ENCODE measurements around the gene HNRNPU. TPM values are rescaled to one million over a fixed set of nuclear protein-coding genes. Genes with fewer than 3 reads are reported as not detected.

Gene HNRNPU
- total and polyA plus RNA-seq, 2 of the 13 experiments (the other 11 are each of a cell fraction or from before 2014, with no cell fraction given): 101 to 508 TPM

DNA sequence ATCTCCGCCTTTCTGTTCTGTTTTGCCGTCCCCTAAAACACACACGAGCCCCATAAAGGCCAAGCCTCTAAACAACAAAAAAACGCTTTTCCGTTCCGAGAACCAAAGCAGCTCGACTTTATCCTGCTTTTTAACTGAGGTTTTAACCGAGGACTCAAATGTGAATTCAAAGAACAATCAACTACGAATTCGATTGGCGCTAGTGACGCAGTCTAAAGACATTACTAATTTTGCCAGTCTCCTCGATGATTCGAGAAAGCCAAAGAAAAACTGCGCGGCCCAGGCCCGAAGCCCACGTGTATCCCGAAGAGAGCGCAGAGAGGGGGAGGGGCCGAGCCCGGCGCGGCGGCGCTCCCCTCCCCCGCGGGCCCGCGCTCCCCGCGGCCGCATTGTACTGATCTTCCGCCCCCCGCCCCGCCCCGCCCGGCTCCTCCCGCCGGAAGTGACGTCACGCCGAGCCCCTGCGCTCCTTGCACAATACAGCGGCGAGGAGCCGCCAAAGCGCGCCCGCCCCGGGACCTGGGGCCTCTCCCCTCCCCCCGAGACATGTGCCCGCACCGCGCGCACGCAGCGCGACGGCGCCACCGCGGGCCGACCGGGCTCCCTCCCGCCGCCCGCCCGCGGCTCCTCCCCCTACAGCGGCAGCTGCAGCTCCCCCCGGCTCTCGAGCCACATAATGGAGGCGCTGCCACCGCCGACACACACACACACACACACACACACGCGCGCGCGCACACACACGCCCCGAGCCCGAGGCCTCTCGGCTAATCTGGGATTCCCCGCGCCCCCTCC, 1.4 kb downstream of the HNRNPU start (continued):
- TF ChIP-seq ZNF558 (CRISPR knock-in tag; IDR thresholded peaks at IDR 0.05; ENCODE audit: borderline replicate concordance): peak; percentile 95; the same call in 1 of the 2 replicates
- TF ChIP-seq CHD2 (IDR thresholded peaks at IDR 0.05; ENCODE audit: low read depth, low read length): peak; percentile 68
- TF ChIP-seq ZFX (CRISPR knock-in tag; IDR thresholded peaks at IDR 0.05; ENCODE audit: low read depth): peak; percentile 27; the same call in 1 of the 2 replicates
- TF ChIP-seq ARNT2 (CRISPR knock-in tag; IDR thresholded peaks at IDR 0.05; ENCODE audit: low read depth): peak; percentile 75; the same call in 1 of the 2 replicates

DNA sequence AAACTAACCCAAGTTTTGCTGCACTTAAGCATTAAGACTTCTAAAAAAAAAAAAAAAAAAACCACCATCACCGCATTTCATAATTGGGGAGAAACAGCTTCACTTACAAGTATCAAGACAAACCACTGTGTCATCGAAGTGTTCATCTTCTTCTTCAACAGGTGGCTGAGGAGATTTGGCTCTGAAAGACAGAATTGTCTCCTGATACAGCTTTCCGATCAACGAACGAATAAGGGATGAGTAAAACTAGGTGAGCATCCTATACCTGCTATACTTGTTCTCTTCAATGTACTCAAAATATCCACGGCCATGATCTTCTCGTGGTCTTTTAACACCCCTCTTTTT, 2.0 kb downstream of the HNRNPU start:
- ATAC-seq: no peak
- peak overlapping the region; percentile 62 to 97 (median 81) for H3K4me3 ChIP-seq (replicated peaks in 1 of 3; ENCODE audit: insufficient read depth in 1 of 3, low read depth in 2 of 3, low read length in 3 of 3)
- peaks cover 4 to 44% of the 10 kb centered on the region in 2 experiments for H3K36me3 ChIP-seq (replicated peaks in 1 of 2; ENCODE audit: control insufficient read depth in 1 of 2, insufficient read depth in 2 of 2, low read length in 2 of 2)
- POLR2A ChIA-PET: interaction anchor here (1.1 to 8.0 kb wide), 8 partner anchors 10 to 180 kb away, joined by 3 to 163 read pairs (median 7); partner anchors contain the start of gene COX20
- peaks cover 71% of the 10 kb centered on the region for H3K79me2 ChIP-seq (ENCODE audit: insufficient read depth, low read length)
- H3K4me1 ChIP-seq (ENCODE audit: insufficient read depth, low read length): peaks cover 60% of the 10 kb centered on the region
- H3K9ac ChIP-seq (ENCODE audit: insufficient read depth, low read depth, low read length): peak overlapping the region; percentile 87
- no peaks in the 10 kb centered on the region; a peak in 1 of 5 replicates for H3K27me3 ChIP-seq (ENCODE audit: control insufficient read depth in 1 of 2, insufficient read depth in 2 of 2, low read length in 2 of 2)
- in situ Hi-C loops (cut with HindIII; ENCODE audit: extremely low pct_ligation_motif_present, low pct_unique_long_range_greater_than_20kb): loop anchor here (5.0 kb wide), 2 partner anchors 110 to 180 kb away; no protein-coding TSS in a partner anchor
- CTCF ChIA-PET (ENCODE audit: low intra/inter-chr PET ratio, low total read pairs): no interaction called here
- peak overlapping the region; percentile 92 for H3K4me2 ChIP-seq (ENCODE audit: low read depth, low read length)
- peaks cover 56% of the 10 kb centered on the region for H4K20me1 ChIP-seq (ENCODE audit: insufficient read depth, low read length)
- peak; percentile 54 for TF ChIP-seq RBM22 (optimal IDR thresholded peaks at IDR 0.05; ENCODE audit: low read length)
- TF ChIP-seq, protein P1, sequence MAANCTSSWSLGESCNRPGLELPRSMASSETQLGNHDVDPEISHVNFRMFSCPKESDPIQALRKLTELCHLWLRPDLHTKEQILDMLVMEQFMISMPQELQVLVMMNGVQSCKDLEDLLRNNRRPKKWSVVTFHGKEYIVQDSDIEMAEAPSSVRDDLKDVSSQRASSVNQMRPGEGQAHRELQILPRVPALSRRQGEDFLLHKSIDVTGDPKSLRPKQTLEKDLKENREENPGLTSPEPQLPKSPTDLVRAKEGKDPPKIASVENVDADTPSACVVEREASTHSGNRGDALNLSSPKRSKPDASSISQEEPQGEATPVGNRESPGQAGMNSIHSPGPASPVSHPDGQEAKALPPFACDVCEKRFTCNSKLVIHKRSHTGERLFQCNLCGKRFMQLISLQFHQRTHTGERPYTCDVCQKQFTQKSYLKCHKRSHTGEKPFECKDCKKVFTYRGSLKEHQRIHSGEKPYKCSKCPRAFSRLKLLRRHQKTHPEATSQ (CRISPR knock-in tag; IDR thresholded peaks at IDR 0.05; ENCODE audit: borderline replicate concordance): no peak
- 0 out of 2 replicates have a peak, but pooled peaks have one; percentile 4 for TF ChIP-seq SIN3A (IDR thresholded peaks at IDR 0.05; ENCODE audit: borderline replicate concordance, low read depth, low read length)
- peak; percentile 16; the same call in 1 of the 2 replicates for TF ChIP-seq KDM5A (IDR thresholded peaks at IDR 0.05; ENCODE audit: borderline replicate concordance, low read length)
- FAIRE-seq: no peak
- H3K9me3 ChIP-seq (ENCODE audit: low read length): no peaks in the 10 kb centered on the region
- H3K27ac ChIP-seq (ENCODE audit: extremely low read length, insufficient read depth, low read length): peak overlapping the region; percentile 76
- DNase-seq (ENCODE audit: low spot score): no peak
- no TSS peak for BruUV-seq (replicated peaks)
- 3% methylated on average over 7 of the region's 7 CpGs for whole genome bisulfite sequencing (ENCODE audit: low lambda C conversion rate)
- intact Hi-C loops (cut with micrococcal nuclease; ENCODE audit: unreplicated experiment): loop anchor here (5.0 kb wide), 1 partner anchor 210 kb away; the partner anchor contains the start of gene DESI2
- no peak overlapping the region for H2AFZ ChIP-seq (ENCODE audit: low read length)

Data from HepG2 (cell line).